ENCODE data around the gene USP15.

USP15 gene

GRCh38 chr12:62313727-62314380 is 53.6 kb downstream of the USP15 start:
- TF ChIP-seq CTCF (IDR thresholded peaks at IDR 0.05): no peak
- no peak for DNase-seq (ENCODE audit: low spot score)
- Histone ChIP-seq H3K4me3 (no peak overlapping the region), H3K27ac (no peak overlapping the region)

GRCh38 chr12:62317017-62317416 is 56.8 kb downstream of the USP15 start:
- H3K4me3 ChIP-seq: no peak overlapping the region
- TF ChIP-seq CTCF (IDR thresholded peaks at IDR 0.05): no peak
- H3K27ac ChIP-seq: no peak overlapping the region
- no peak for DNase-seq (ENCODE audit: low spot score)

GRCh38 chr12:62319058-62319457 is 58.9 kb downstream of the USP15 start:
- TF ChIP-seq CTCF (IDR thresholded peaks at IDR 0.05): no peak
- no peak for DNase-seq (ENCODE audit: low spot score)
- H3K4me3 ChIP-seq: no peak overlapping the region
- H3K27ac ChIP-seq: no peak overlapping the region

GRCh38 chr12:62320054-62320453 is 59.9 kb downstream of the USP15 start:
- no peak for DNase-seq (ENCODE audit: low spot score)
- Histone ChIP-seq H3K27ac (no peak overlapping the region), H3K4me3 (no peak overlapping the region)
- TF ChIP-seq CTCF (IDR thresholded peaks at IDR 0.05): no peak

- DNase-seq (ENCODE audit: low spot score): no peak
- no peak for TF ChIP-seq CTCF (IDR thresholded peaks at IDR 0.05)
- no peak overlapping the region for H3K27ac ChIP-seq
Measured at GRCh38 chr12:62323386-62323785, 63.2 kb downstream of the USP15 start.

GRCh38 chr12:62328296-62328921 is 68.2 kb downstream of the USP15 start:
- no peak for DNase-seq (ENCODE audit: low spot score)
- TF ChIP-seq CTCF (IDR thresholded peaks at IDR 0.05): no peak
- H3K4me3 ChIP-seq: no peak overlapping the region
- no peak overlapping the region for H3K27ac ChIP-seq

More at GRCh38 chr12:62323386-62323785, 63.2 kb downstream of the USP15 start:
- no peak overlapping the region for H3K4me3 ChIP-seq

- no peak for TF ChIP-seq CTCF (IDR thresholded peaks at IDR 0.05)
- no peak for DNase-seq (ENCODE audit: low spot score)
- Histone ChIP-seq H3K27ac (no peak overlapping the region), H3K4me3 (no peak overlapping the region)
Measured at GRCh38 chr12:62331306-62331705, 71.1 kb downstream of the USP15 start.
